ENCODE data around the gene C4B.
"Not testable (repeated sequence)": the region's sequence is repeated elsewhere in the genome, so short reads cannot be mapped to it uniquely, and the experiment has no call there.

- TF ChIP-seq CTCF (IDR thresholded peaks at IDR 0.05; ENCODE audit: low read length); EZH2 (optimal IDR thresholded peaks at IDR 0.05; ENCODE audit: low read depth, low read length): not testable (repeated sequence)
Observed at GRCh38 chr6:32009537-32009936, 5.1 kb upstream of the C4B start.
